GM12878 (cell line): ENCODE measurements around the gene MAGI2. TPM values are rescaled to one million over a fixed set of nuclear protein-coding genes. Genes with fewer than 3 reads are reported as not detected.

Experiments
- ATAC-seq: fragments of 200-7000 bp; cut with Tn5 transposase; 3 replicates; pipeline ENCODE4 v1.9.1; 2020; ENCODE audit warnings: mild to moderate bottlenecking, moderate library complexity
- BruUV-seq: library from RNA; stranded (reverse); fragments of 400-500 nt; replicated peaks from 2 replicates; lab custom pipeline; 2021; lab: Mats Ljungman, UMichigan
- CTCF ChIA-PET: fragments of 300-600 bp; sonication (Branson Sonifier 250); formaldehyde crosslinking; extraction: SDS; loops from one replicate; lab custom pipeline; 2021; ENCODE audit warnings: inconsistent platforms; lab: Yijun Ruan, JAX
- POLR2A ChIA-PET: fragments of 350-600 bp; formaldehyde crosslinking; extraction: SDS; loops from one replicate; lab custom pipeline; 2021; ENCODE audit warnings: inconsistent platforms; lab: Charles Lee
- RAD21 ChIA-PET: fragments of 300-600 bp; sonication (Branson Sonifier 250); formaldehyde crosslinking; loops from one replicate; lab custom pipeline; 2023; ENCODE audit warnings: antibody characterized with exemption; ENCODE audit not compliant: unreplicated experiment; lab: Charles Lee
- SMC1A ChIA-PET: fragments of 300-600 bp; sonication (Branson Sonifier 250); formaldehyde crosslinking; loops from one replicate; lab custom pipeline; 2023; ENCODE audit not compliant: unreplicated experiment, uncharacterized antibody; lab: Charles Lee
- DNase-seq: peaks from one replicate; pipeline ENCODE4 v3.0.0-alpha.2; 2011; ENCODE audit warnings: low read depth, low spot score
- FAIRE-seq: peaks from 3 replicates; lab custom pipeline; 2011; peaks lifted over from hg19 to GRCh38; lab: Jason Lieb, UNC
- H2AFZ ChIP-seq: 2 replicates; pipeline ENCODE4 v1.6.0; 2011; ENCODE audit warnings: low read depth, low read length, control low read depth; ENCODE audit not compliant: control insufficient read depth
- H3K27ac ChIP-seq: 2 replicates; pipeline ENCODE4 v1.5.1; 2011; ENCODE audit warnings: control low read depth; ENCODE audit not compliant: control insufficient read depth, insufficient read depth
- H3K27me3 ChIP-seq, 2 experiments: replicated peaks in 1 of 2; 2 replicates each; pipeline versions ENCODE4 v1.6.0 to v1.6.1; 2011; ENCODE audit warnings: low read length in 1 of 2; ENCODE audit not compliant: control insufficient read depth in 2 of 2, insufficient read depth in 2 of 2
- H3K36me3 ChIP-seq, 2 experiments: 2 replicates each; pipeline ENCODE4 v1.5.1; 2011; ENCODE audit warnings: low read length in 1 of 2; ENCODE audit not compliant: control insufficient read depth in 2 of 2, insufficient read depth in 2 of 2
- H3K4me1 ChIP-seq: 2 replicates; pipeline ENCODE4 v1.6.1; 2011; ENCODE audit warnings: mild to moderate bottlenecking, low read length, moderate library complexity, mixed read lengths; ENCODE audit not compliant: control insufficient read depth, insufficient read depth
- H3K4me2 ChIP-seq: 2 replicates; pipeline ENCODE4 v1.6.0; 2011; ENCODE audit warnings: control low read depth; ENCODE audit not compliant: control insufficient read depth, insufficient read depth
- H3K4me3 ChIP-seq: fragments of 200-600 bp; sonication (generic); 2 replicates; pipeline ENCODE4 v1.5.1; 2016
- H3K79me2 ChIP-seq: 2 replicates; pipeline ENCODE4 v1.6.0; 2011; ENCODE audit warnings: low read length; ENCODE audit not compliant: control insufficient read depth, insufficient read depth
- H3K9ac ChIP-seq: 2 replicates; pipeline ENCODE4 v1.8.0; 2011; ENCODE audit warnings: low read length, control low read depth, mixed read lengths; ENCODE audit not compliant: control insufficient read depth, insufficient read depth
- H3K9me3 ChIP-seq: replicated peaks from 3 replicates; pipeline ENCODE4 v1.5.1; 2011; ENCODE audit warnings: mild to moderate bottlenecking, low read length; ENCODE audit not compliant: control insufficient read depth, insufficient read depth
- H4K20me1 ChIP-seq: 2 replicates; pipeline ENCODE4 v1.6.0; 2011; ENCODE audit not compliant: control insufficient read depth, insufficient read depth
- CTCF ChIP-seq, 3 experiments: IDR thresholded peaks in 2 of 3; conservative IDR thresholded peaks in 1 of 3; 2 replicates each; pipeline ENCODE4 v1.5.1; 2011; ENCODE audit warnings: low read depth in 3 of 3, low read length in 3 of 3, mild to moderate bottlenecking in 3 of 3, control low read depth in 2 of 3, moderate library complexity in 2 of 3, inconsistent platforms in 1 of 3, mixed read lengths in 1 of 3; ENCODE audit not compliant: control insufficient read depth in 2 of 3, insufficient read depth in 1 of 3; ENCODE audit errors: extremely low read depth in 1 of 3
- FOS ChIP-seq: IDR thresholded peaks from 3 replicates; pipeline ENCODE4 v1.6.1; 2011; ENCODE audit warnings: borderline replicate concordance; ENCODE audit not compliant: insufficient read length; ENCODE audit errors: extremely low read depth
- GATAD2B ChIP-seq: fragments of 450-650 bp; conservative IDR thresholded peaks from 2 replicates; pipeline ENCODE4 v1.6.1; 2017; ENCODE audit warnings: low read depth, mild to moderate bottlenecking, moderate library complexity
- HDGF ChIP-seq: fragments of 450-650 bp; IDR thresholded peaks from 2 replicates; pipeline ENCODE4 v1.6.1; 2016; ENCODE audit warnings: antibody characterized with exemption
- HSF1 ChIP-seq: fragments of 150-350 bp; IDR thresholded peaks from 2 replicates; pipeline ENCODE4 v1.6.1; 2014; ENCODE audit warnings: mild to moderate bottlenecking, low read depth, low read length
- KDM1A ChIP-seq: fragments of 200-600 bp; sonication (generic); IDR thresholded peaks from 2 replicates; pipeline ENCODE4 v1.6.1; 2016; ENCODE audit warnings: borderline replicate concordance
- POLR2A ChIP-seq: IDR thresholded peaks from 2 replicates; pipeline ENCODE4 v1.6.1; 2011; ENCODE audit warnings: low read depth, mild to moderate bottlenecking, low read length
- PRDM15 ChIP-seq: fragments of 450-650 bp; formaldehyde crosslinking; IDR thresholded peaks from 2 replicates; pipeline ENCODE4 v1.4.0; 2020; ENCODE audit warnings: mild to moderate bottlenecking, moderate library complexity
- RCOR1 ChIP-seq: conservative IDR thresholded peaks from 2 replicates; pipeline ENCODE4 v1.6.1; 2012; ENCODE audit warnings: low read depth, low read length, improper control_type of control experiment
- SIN3A ChIP-seq: IDR thresholded peaks from 2 replicates; pipeline ENCODE4 v1.6.1; 2012; ENCODE audit warnings: low read depth, low read length, improper control_type of control experiment
- SKIL ChIP-seq: fragments of 450-650 bp; IDR thresholded peaks from 2 replicates; pipeline ENCODE4 v1.6.1; 2017; ENCODE audit warnings: mild to moderate bottlenecking, low read depth, inconsistent platforms; ENCODE audit not compliant: poor library complexity, severe bottlenecking
- SMC3 ChIP-seq: IDR thresholded peaks from 2 replicates; pipeline ENCODE4 v1.6.1; 2011; ENCODE audit warnings: low read length, improper control_type of control experiment, borderline replicate concordance
- SREBF1 ChIP-seq: IDR thresholded peaks from 2 replicates; pipeline ENCODE4 v1.6.1; 2012; ENCODE audit warnings: mild to moderate bottlenecking, low read length
- WRNIP1 ChIP-seq: IDR thresholded peaks from 2 replicates; pipeline ENCODE4 v1.6.1; 2011; ENCODE audit warnings: low read depth, low read length, improper control_type of control experiment, borderline replicate concordance
- YY1 ChIP-seq: IDR thresholded peaks from 2 replicates; pipeline ENCODE4 v1.6.1; 2011; ENCODE audit warnings: low read depth, mild to moderate bottlenecking, low read length
- ZBED1 ChIP-seq: IDR thresholded peaks from 2 replicates; pipeline ENCODE4 v1.6.1; 2016; ENCODE audit warnings: borderline replicate concordance
- ZNF274 ChIP-seq: IDR thresholded peaks from one replicate; pipeline ENCODE4 v1.8.0; 2011; ENCODE audit not compliant: insufficient read length, insufficient read depth
- WGBS: methylation state at CpG from one replicate; pipeline ENCODE4 v1.1.6; 2016; ENCODE audit warnings: low lambda C conversion rate; ENCODE audit not compliant: insufficient replicate concordance, insufficient coverage; ENCODE audit errors: missing lambda C conversion rate; 5-methylcytosine and 5-hydroxymethylcytosine counted together
- in situ Hi-C: fragments of 300-500 bp; cut with MboI; formaldehyde crosslinking; loops from 9 replicates; pipeline ENCODE4 v1.14.3; 2018; ENCODE audit warnings: mixed read lengths
- intact Hi-C: fragments of 100-400 bp; cut with micrococcal nuclease; formaldehyde crosslinking; loops from one replicate; pipeline ENCODE4 v1.14.2; 2022; ENCODE audit not compliant: unreplicated experiment
- polyA plus RNA-seq, 11 experiments: library from polyadenylated mRNA; depleted of rRNA in 4 of 11; unstranded in 6 of 11; stranded (reverse) in 5 of 11; fragments of >200 nt; fragmentation: Nextera tagmentation in 4 of 11; fragmentation: Illumina TruSeq in 1 of 11; extraction: Ambion mirVana in 4 of 11; extraction: Trizol in 1 of 11; gene quantifications; 1 replicate in 1 of 11; 2 replicates in 10 of 11; pipeline versions ENCODE4 v1.2.1 to v1.2.3, GENCODE V29; 2011 to 2016; ENCODE audit warnings: inconsistent platforms in 2 of 11, missing spikeins in 2 of 11, low read depth in 1 of 11
- total RNA-seq, 4 experiments: library from RNA; depleted of rRNA in 3 of 4; stranded (reverse); fragments of >200 nt in 3 of 4; fragmentation: Illumina TruSeq in 1 of 4; extraction: Trizol in 1 of 4; gene quantifications; 2 replicates each; pipeline versions ENCODE4 v1.2.1 to v1.2.3, GENCODE V29; 2013 to 2021

Gene MAGI2
- total and polyA plus RNA-seq, 10 of the 15 experiments (the other 5 are each of a cell fraction or from before 2014, with no cell fraction given): 0.01 to 0.31 (median 0.05) TPM; not detected in 2

- WGBS: 50% methylated on average over 2 of the region's 2 CpGs
- CTCF ChIA-PET: no interaction called here
- no peak overlapping the region for H2AFZ ChIP-seq
- H3K4me2 ChIP-seq: no peak overlapping the region
- no peak overlapping the region for H3K4me3 ChIP-seq
- SMC1A ChIA-PET: no interaction called here
- no peak for ATAC-seq
- H3K36me3 ChIP-seq: no peaks in the 10 kb centered on the region
- intact Hi-C loops: no loop called here
- H3K79me2 ChIP-seq: no peaks in the 10 kb centered on the region
- in situ Hi-C loops: no loop called here
- no TSS peak for BruUV-seq
- FAIRE-seq: no peak
- no peaks in the 10 kb centered on the region for H3K9me3 ChIP-seq
- TF ChIP-seq SREBF1 (no peak), PRDM15 (CRISPR knock-in tag) (no peak), ZBED1 (no peak), SMC3 (no peak), HSF1 (no peak), GATAD2B (no peak), SIN3A (no peak), POLR2A (no peak), RCOR1 (no peak), ZNF274 (no peak), FOS (no peak), CTCF (IDR thresholded peaks at IDR 0.05 in 2 of 3, conservative IDR thresholded peaks at IDR 0.05 in 1 of 3; ENCODE audit: control insufficient read depth in 2 of 3, extremely low read depth in 1 of 3, insufficient read depth in 1 of 3, low read depth in 3 of 3, low read length in 3 of 3) (no peak), HDGF (no peak), KDM1A (no peak), YY1 (no peak), WRNIP1 (no peak), SKIL (no peak)
- H3K4me1 ChIP-seq: no peaks in the 10 kb centered on the region
- RAD21 ChIA-PET: interaction anchor here (0.6 kb wide), 1 partner anchor 182 kb away, joined by 3 read pairs; no protein-coding TSS in a partner anchor
- no peaks in the 10 kb centered on the region for H3K27me3 ChIP-seq
- DNase-seq: no peak
- H3K9ac ChIP-seq: no peak overlapping the region
- H4K20me1 ChIP-seq: no peaks in the 10 kb centered on the region
- POLR2A ChIA-PET: no interaction called here
- no peak overlapping the region for H3K27ac ChIP-seq
Observed at GRCh38 chr7:79304711-79305110, 148.8 kb downstream of the MAGI2 start.
